Activated naive CD8-positive, alpha-beta T cell treated with anti-CD3 and anti-CD28 coated beads for 36 hours (primary cell): ENCODE data around the gene RPLP2. TPM values are rescaled to one million over a fixed set of nuclear protein-coding genes. Genes with fewer than 3 reads are reported as not detected.

Source experiments
- DNase-seq: peaks from one replicate; pipeline ENCODE4 v3.0.0; 2021
- H3K27ac Mint-ChIP-seq: one replicate; pipeline ENCODE4 v1.8.0; 2022; ENCODE audit warnings: mild to moderate bottlenecking, moderate library complexity, mixed read lengths
- H3K27me3 Mint-ChIP-seq: one replicate; pipeline ENCODE4 v1.8.0; 2022; ENCODE audit warnings: mild to moderate bottlenecking, mixed read lengths
- H3K36me3 Mint-ChIP-seq: one replicate; pipeline ENCODE4 v1.8.0; 2021; ENCODE audit warnings: mild to moderate bottlenecking, mixed read lengths
- H3K4me1 Mint-ChIP-seq: one replicate; pipeline ENCODE4 v1.8.0; 2021; ENCODE audit warnings: mixed read lengths
- H3K4me3 Mint-ChIP-seq: one replicate; pipeline ENCODE4 v1.8.0; 2022; ENCODE audit warnings: mild to moderate bottlenecking, moderate library complexity, mixed read lengths
- H3K9me3 Mint-ChIP-seq: one replicate; pipeline ENCODE4 v1.8.0; 2022; ENCODE audit warnings: mixed read lengths
- total RNA-seq, 2 experiments: library from RNA; stranded (reverse); gene quantifications; one replicate each; pipeline ENCODE4 v1.2.3, GENCODE V29; 2021

Gene RPLP2
- total RNA-seq, 2 experiments from 2014 or later, result 3,139 to 3,274 TPM

DNA sequence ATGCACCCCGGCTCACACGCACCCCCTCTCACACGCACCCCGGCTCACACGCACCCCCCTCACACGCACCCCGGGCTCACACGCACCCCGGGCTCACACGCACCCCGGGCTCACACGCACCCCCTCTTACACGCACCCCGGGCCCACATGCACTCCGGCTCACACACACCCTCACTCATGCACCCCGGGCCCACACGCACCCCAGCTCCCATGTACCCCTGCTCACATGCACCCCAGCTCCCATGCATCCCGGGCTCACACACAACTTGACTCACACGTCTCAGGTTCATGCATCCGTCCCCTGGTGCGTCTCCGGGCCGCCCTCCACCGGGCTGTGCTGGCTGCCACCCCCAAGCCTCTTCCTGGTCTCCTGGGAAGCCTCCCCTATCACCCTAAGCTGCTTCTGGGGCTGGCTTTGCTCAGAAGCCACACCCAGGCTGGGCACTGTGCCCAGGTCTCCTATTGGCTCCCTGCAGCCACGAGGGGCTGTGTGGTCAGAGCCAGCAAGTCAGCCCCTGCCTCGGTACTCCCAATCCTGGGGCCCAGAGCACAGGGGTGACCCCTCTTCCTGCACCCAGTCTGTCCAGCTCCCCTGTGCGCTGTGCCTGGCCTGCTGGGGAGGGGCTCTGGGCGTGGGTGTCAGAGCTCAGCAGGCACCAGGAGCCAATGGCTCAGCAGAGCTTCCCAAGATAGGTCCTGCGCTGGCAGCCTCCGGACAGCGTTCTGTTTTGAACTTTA is 49.8 kb downstream of the RPLP2 start:
- Mint-ChIP-seq H3K4me1 (peaks cover 2% of the 10 kb centered on the region), H3K36me3 (no peaks in the 10 kb centered on the region), H3K4me3 (no peak overlapping the region), H3K9me3 (no peaks in the 10 kb centered on the region), H3K27me3 (no peaks in the 10 kb centered on the region), H3K27ac (no peak overlapping the region)
- DNase-seq, result no peak

DNA sequence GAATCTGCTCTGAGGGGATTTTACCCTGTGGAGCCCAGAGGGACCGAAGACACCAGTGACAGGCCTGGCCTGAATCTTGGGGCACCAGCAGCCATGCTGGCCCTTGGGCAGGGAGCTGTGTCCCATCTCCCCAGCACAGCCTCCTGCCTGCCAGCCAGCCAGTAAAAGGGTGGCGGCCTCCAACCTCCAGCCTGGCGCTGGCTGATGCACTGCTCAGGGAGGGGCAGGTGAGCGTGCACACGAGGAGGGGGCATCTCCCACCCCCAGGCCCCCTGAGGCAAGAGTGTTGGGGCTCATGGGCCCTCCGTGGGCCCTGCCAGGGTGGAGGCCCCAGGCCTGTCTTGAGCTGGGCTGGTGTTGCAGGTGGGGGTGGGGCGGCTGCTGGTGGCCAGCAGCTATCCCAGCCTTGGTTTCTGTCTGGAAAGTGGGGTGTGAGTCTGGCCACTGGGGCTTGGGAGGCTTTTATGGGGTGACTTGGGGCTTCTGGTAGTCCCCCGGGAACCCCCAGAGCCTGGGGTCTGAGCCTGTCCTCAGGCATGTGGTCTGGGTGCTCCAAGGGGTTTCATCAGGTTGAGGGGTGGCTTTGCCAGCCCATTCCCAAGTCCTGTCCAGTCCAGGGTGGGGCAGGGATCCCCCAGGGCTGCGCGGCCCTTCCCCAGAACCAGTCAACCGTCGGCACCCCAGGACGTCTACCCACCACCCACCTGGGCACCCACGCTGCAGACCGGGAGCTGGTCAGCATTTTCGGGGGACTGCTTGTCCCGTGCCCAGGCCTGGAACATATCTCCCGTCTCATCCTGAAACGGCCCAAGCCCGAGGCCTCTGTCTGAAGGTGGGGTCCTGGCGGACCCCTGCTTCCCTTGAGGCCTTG is 50.7 kb downstream of the RPLP2 start:
- no peaks in the 10 kb centered on the region for H3K36me3 Mint-ChIP-seq
- DNase-seq, result no peak
- H3K9me3 Mint-ChIP-seq, result no peaks in the 10 kb centered on the region
- H3K27ac Mint-ChIP-seq, result no peak overlapping the region
- peaks cover 2% of the 10 kb centered on the region for H3K4me1 Mint-ChIP-seq
- no peaks in the 10 kb centered on the region for H3K27me3 Mint-ChIP-seq
- H3K4me3 Mint-ChIP-seq, result no peak overlapping the region

DNA sequence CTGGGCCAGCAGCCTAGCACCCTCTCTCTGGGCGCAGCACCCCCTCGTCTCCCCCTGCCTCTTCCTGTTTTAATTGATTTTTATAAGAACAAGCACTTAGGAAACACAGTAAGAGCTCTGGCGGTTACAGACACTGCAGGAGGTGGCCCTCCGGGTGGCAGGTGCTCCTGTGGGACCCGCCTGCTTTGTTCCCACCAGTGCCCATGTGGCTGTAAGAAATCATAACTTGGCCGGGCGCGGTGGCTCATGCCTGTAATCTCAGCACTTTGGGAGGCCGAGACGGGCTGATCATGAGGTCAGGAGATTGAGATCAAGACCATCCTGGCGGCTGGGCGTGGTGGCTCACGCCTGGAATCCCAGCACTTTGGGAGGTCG is 51.3 kb downstream of the RPLP2 start:
- DNase-seq, result no peak
- Mint-ChIP-seq H3K27me3 (no peaks in the 10 kb centered on the region), H3K4me3 (no peak overlapping the region), H3K4me1 (peaks cover 2% of the 10 kb centered on the region), H3K27ac (no peak overlapping the region), H3K36me3 (no peaks in the 10 kb centered on the region), H3K9me3 (no peaks in the 10 kb centered on the region)

DNA sequence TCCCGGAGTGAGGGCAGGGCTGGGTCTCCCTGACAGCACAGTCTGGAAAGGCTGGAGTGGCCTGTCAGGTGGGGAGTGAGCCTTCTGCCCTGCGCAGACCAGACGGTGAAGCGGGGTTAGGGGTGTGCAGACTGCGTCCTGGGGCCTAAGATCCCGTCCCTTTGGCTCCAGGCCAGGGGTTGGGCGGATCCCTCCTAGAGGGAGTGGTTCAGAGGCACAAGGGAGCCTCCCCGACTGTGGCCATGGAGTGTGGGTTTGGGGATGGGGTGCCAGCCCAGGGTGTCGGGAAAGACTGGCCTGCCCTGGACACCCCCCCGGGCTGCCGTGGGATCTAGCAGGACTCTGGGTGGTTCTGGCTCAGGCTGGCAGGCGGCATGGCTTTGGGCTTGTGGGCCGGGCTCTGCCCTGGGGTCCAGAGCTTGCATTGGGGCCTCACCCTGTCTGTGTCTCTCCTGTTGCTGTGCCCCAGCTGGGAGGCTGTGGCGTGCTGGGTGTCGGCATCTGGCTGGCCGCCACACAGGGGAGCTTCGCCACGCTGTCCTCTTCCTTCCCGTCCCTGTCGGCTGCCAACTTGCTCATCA is 52.4 kb downstream of the RPLP2 start:
- DNase-seq, result no peak
- Mint-ChIP-seq H3K9me3 (no peaks in the 10 kb centered on the region), H3K36me3 (no peaks in the 10 kb centered on the region), H3K27me3 (no peaks in the 10 kb centered on the region), H3K4me3 (no peak overlapping the region), H3K4me1 (peaks cover 2% of the 10 kb centered on the region), H3K27ac (no peak overlapping the region)

Other genes with a start within 250 kb of the RPLP2 start
- 1 to 10 TPM; 1.2 to 1.3 TPM for gene LMNTD2, start 249.2 kb upstream of the RPLP2 start, total RNA-seq
- gene RASSF7, start 249.0 kb upstream of the RPLP2 start, total RNA-seq, result 10 to 100 TPM in 1 of 2 experiments, 1 to 10 TPM in 1; 9.8 to 11.5 TPM
- 10 to 100 TPM; 42.3 to 44.3 TPM for gene PHRF1, start 233.5 kb upstream of the RPLP2 start, total RNA-seq
- 10 to 100 TPM; 60.6 to 61.2 TPM for gene IRF7, start 194.0 kb upstream of the RPLP2 start, total RNA-seq
- not detected for gene CDHR5, start 185.0 kb upstream of the RPLP2 start, total RNA-seq
- not detected for gene SCT, start 182.8 kb upstream of the RPLP2 start, total RNA-seq
- gene DRD4, start 172.7 kb upstream of the RPLP2 start, total RNA-seq, result under 1 TPM; 0.26 to 0.37 TPM
- gene DEAF1, start 114.7 kb upstream of the RPLP2 start, total RNA-seq, result 10 to 100 TPM; 46.1 to 49.7 TPM
- 1 to 10 TPM; 7.6 to 9.2 TPM for gene TMEM80, start 114.2 kb upstream of the RPLP2 start, total RNA-seq
- gene EPS8L2, start 103.7 kb upstream of the RPLP2 start, total RNA-seq, result 10 to 100 TPM; 13.3 to 15.9 TPM
- gene TALDO1, start 62.5 kb upstream of the RPLP2 start, total RNA-seq, result 100 to 1,000 TPM; 231 to 243 TPM
- 10 to 100 TPM; 47.7 to 51.9 TPM for gene GATD1, start 32.5 kb upstream of the RPLP2 start, total RNA-seq
- gene CEND1, start 19.9 kb upstream of the RPLP2 start, total RNA-seq, result 1 to 10 TPM in 1 of 2 experiments, under 1 TPM in 1; 0.94 to 1.0 TPM
- gene SLC25A22, start 11.7 kb upstream of the RPLP2 start, total RNA-seq, result 10 to 100 TPM; 54.4 to 56.5 TPM
- 10 to 100 TPM; 29.4 to 30.5 TPM for gene PIDD1, start 4.7 kb upstream of the RPLP2 start, total RNA-seq
- 10 to 100 TPM; 32.7 to 34.7 TPM for gene PNPLA2, start 8.9 kb downstream of the RPLP2 start, total RNA-seq
- gene CRACR2B, start 18.0 kb downstream of the RPLP2 start, total RNA-seq, result 1 to 10 TPM in 1 of 2 experiments, under 1 TPM in 1; 0.76 to 1.1 TPM
- gene CD151, start 23.0 kb downstream of the RPLP2 start, total RNA-seq, result 10 to 100 TPM; 47.3 to 51.1 TPM
- gene POLR2L, start 32.6 kb downstream of the RPLP2 start, total RNA-seq, result 100 to 1,000 TPM; 121 to 134 TPM
- gene TSPAN4, start 32.9 kb downstream of the RPLP2 start, total RNA-seq, result 10 to 100 TPM; 12.8 to 16.2 TPM
- gene CHID1, start 100.8 kb downstream of the RPLP2 start, total RNA-seq, result 10 to 100 TPM; 73.1 to 81.6 TPM
- gene AP2A2, start 115.9 kb downstream of the RPLP2 start, total RNA-seq, result 10 to 100 TPM; 26.3 to 30.3 TPM
- not detected for gene MUC6, start 226.8 kb downstream of the RPLP2 start, total RNA-seq